ENCODE data around the gene DIAPH2.

DNA sequence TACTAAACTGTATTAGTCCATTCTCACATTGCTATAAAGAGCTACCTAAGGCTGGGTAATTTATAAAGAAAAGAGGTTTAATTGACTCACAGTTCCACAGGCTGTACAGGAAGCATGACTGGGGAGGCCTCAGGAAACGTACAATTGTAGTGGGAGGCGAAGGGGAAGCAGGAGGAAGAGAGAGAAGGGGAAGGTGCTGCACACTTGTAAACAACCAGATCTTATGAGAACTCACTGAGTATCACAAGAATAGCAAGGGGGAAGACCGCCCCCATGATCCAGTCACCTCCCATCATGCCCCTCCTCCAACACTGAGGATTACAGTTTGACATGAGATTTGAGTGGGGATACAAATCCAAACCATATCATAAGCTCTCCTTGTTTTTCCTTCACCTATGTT is 239.9 kb downstream of the DIAPH2 start:
- TF ChIP-seq GLIS3 (CRISPR knock-in tag; IDR thresholded peaks at IDR 0.05) (no peak), ZFP30 (CRISPR knock-in tag; IDR thresholded peaks at IDR 0.05) (no peak)
- TF ChIP-seq, protein P1, sequence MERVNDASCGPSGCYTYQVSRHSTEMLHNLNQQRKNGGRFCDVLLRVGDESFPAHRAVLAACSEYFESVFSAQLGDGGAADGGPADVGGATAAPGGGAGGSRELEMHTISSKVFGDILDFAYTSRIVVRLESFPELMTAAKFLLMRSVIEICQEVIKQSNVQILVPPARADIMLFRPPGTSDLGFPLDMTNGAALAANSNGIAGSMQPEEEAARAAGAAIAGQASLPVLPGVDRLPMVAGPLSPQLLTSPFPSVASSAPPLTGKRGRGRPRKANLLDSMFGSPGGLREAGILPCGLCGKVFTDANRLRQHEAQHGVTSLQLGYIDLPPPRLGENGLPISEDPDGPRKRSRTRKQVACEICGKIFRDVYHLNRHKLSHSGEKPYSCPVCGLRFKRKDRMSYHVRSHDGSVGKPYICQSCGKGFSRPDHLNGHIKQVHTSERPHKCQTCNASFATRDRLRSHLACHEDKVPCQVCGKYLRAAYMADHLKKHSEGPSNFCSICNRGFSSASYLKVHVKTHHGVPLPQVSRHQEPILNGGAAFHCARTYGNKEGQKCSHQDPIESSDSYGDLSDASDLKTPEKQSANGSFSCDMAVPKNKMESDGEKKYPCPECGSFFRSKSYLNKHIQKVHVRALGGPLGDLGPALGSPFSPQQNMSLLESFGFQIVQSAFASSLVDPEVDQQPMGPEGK (CRISPR knock-in tag; IDR thresholded peaks at IDR 0.05; ENCODE audit: borderline replicate concordance), result no peak
